Dedifferentiated amniotic fluid mesenchymal stem cell (primary cell): ENCODE measurements around the gene TMEM88.

Source experiments
- DNase-seq: peaks from one replicate; pipeline ENCODE4 v3.0.0-alpha.2; 2016; ENCODE audit errors: extremely low spot score

The TMEM88 gene

GRCh38 chr17:7884581-7885366 is 29.9 kb downstream of the TMEM88 start:
- DNase-seq = no peak

- no peak for DNase-seq
Observed at GRCh38 chr17:7885367-7886226, 30.7 kb downstream of the TMEM88 start.

GRCh38 chr17:7886227-7887037 is 31.6 kb downstream of the TMEM88 start:
- no peak for DNase-seq

- no peak for DNase-seq
Observed at GRCh38 chr17:7887038-7887481, 32.2 kb downstream of the TMEM88 start.

GRCh38 chr17:7887482-7888183 is 32.8 kb downstream of the TMEM88 start:
- peak; percentile 95 for DNase-seq

GRCh38 chr17:7888184-7888920 is 33.5 kb downstream of the TMEM88 start, which contains the start of gene CHD3:
CHD3 (plus strand) TSS chr17:7888789; CDS start chr17:7889001, 212 bp downstream.
- DNase-seq = no peak

- DNase-seq = peak; percentile 77
Observed at GRCh38 chr17:7889166-7889955, 34.5 kb downstream of the TMEM88 start.

GRCh38 chr17:7893187-7893880 is 38.5 kb downstream of the TMEM88 start:
- no peak for DNase-seq

- DNase-seq = no peak
Observed at GRCh38 chr17:7894226-7894625, 39.4 kb downstream of the TMEM88 start.

- DNase-seq = no peak
Observed at GRCh38 chr17:7894866-7895265, 40.0 kb downstream of the TMEM88 start.

GRCh38 chr17:7897090-7897489 is 42.2 kb downstream of the TMEM88 start:
- DNase-seq = no peak

- no peak for DNase-seq
Observed at GRCh38 chr17:7897773-7898172, 42.9 kb downstream of the TMEM88 start.

- DNase-seq = no peak
Observed at GRCh38 chr17:7903154-7904103, 48.6 kb downstream of the TMEM88 start.
